GM12878 (cell line): Measurements from ENCODE around the gene GCK.

ENCODE experiments used
- EZH2 ChIP-seq: IDR thresholded peaks from 2 replicates; pipeline ENCODE4 v1.6.1; 2012; ENCODE audit warnings: low read depth, mild to moderate bottlenecking, control low read depth, inconsistent platforms, low read length, borderline replicate concordance; ENCODE audit not compliant: control insufficient read depth
- HDGF ChIP-seq: fragments of 450-650 bp; IDR thresholded peaks from 2 replicates; pipeline ENCODE4 v1.6.1; 2016; ENCODE audit warnings: antibody characterized with exemption
- NR2C2 ChIP-seq: IDR thresholded peaks from 2 replicates; pipeline ENCODE4 v1.6.1; 2011; ENCODE audit warnings: borderline replicate concordance, low read depth; ENCODE audit not compliant: control insufficient read depth, insufficient read length
- POLR2A ChIP-seq: IDR thresholded peaks from 2 replicates; pipeline ENCODE4 v1.6.1; 2011; ENCODE audit warnings: low read depth, mild to moderate bottlenecking, low read length
- RAD21 ChIP-seq: IDR thresholded peaks from 2 replicates; pipeline ENCODE4 v1.6.1; 2011; ENCODE audit warnings: mild to moderate bottlenecking, low read depth, low read length, moderate library complexity; ENCODE audit not compliant: insufficient read depth
- RFX5 ChIP-seq: IDR thresholded peaks from 2 replicates; pipeline ENCODE4 v1.6.1; 2011; ENCODE audit warnings: low read depth, low read length, improper control_type of control experiment
- SIN3A ChIP-seq: IDR thresholded peaks from 2 replicates; pipeline ENCODE4 v1.6.1; 2012; ENCODE audit warnings: low read depth, low read length, improper control_type of control experiment
- SREBF2 ChIP-seq: IDR thresholded peaks from 2 replicates; pipeline ENCODE4 v1.6.1; 2012; ENCODE audit warnings: mild to moderate bottlenecking, low read length
- TF ChIP-seq, protein P1 (sequence below), 3 experiments: IDR thresholded peaks in 2 of 3; conservative IDR thresholded peaks in 1 of 3; 2 replicates each; pipeline ENCODE4 v1.5.1; 2011; ENCODE audit warnings: low read depth in 3 of 3, low read length in 3 of 3, mild to moderate bottlenecking in 3 of 3, control low read depth in 2 of 3, moderate library complexity in 2 of 3, inconsistent platforms in 1 of 3, mixed read lengths in 1 of 3; ENCODE audit not compliant: control insufficient read depth in 2 of 3, insufficient read depth in 1 of 3; ENCODE audit errors: extremely low read depth in 1 of 3
- TF ChIP-seq, protein P2 (sequence below): IDR thresholded peaks from 2 replicates; pipeline ENCODE4 v1.6.1; 2012; ENCODE audit warnings: low read depth, low read length, improper control_type of control experiment
- TF ChIP-seq, protein P3 (sequence below): IDR thresholded peaks from 2 replicates; pipeline ENCODE4 v1.6.1; 2012; ENCODE audit warnings: mild to moderate bottlenecking, low read depth, low read length

DNA sequence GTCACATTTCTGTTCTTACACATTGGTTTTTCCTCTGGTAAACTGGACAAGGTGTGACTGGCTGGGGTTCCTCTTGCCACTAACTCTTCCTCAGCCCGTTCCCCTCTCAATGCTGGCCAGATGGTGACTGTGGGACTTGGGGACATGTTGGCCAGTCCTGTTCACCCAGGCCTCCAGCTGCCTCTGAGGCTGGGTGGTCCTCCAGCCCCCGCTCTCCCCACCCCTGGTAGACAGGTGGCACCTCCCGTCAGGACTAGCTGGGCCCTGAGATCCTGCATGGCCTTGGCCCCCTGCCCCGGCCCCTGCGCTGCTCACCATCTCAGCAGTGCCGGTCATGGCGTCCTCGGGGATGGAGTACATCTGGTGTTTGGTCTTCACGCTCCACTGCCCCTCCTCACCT, 37.3 kb downstream of the GCK start:
- TF ChIP-seq, protein P1, sequence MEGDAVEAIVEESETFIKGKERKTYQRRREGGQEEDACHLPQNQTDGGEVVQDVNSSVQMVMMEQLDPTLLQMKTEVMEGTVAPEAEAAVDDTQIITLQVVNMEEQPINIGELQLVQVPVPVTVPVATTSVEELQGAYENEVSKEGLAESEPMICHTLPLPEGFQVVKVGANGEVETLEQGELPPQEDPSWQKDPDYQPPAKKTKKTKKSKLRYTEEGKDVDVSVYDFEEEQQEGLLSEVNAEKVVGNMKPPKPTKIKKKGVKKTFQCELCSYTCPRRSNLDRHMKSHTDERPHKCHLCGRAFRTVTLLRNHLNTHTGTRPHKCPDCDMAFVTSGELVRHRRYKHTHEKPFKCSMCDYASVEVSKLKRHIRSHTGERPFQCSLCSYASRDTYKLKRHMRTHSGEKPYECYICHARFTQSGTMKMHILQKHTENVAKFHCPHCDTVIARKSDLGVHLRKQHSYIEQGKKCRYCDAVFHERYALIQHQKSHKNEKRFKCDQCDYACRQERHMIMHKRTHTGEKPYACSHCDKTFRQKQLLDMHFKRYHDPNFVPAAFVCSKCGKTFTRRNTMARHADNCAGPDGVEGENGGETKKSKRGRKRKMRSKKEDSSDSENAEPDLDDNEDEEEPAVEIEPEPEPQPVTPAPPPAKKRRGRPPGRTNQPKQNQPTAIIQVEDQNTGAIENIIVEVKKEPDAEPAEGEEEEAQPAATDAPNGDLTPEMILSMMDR (IDR thresholded peaks at IDR 0.05 in 2 of 3, conservative IDR thresholded peaks at IDR 0.05 in 1 of 3; ENCODE audit: control insufficient read depth in 2 of 3, extremely low read depth in 1 of 3, insufficient read depth in 1 of 3, low read depth in 3 of 3, low read length in 3 of 3), result no peak
- no peak for TF ChIP-seq RFX5
- no peak for TF ChIP-seq EZH2
- TF ChIP-seq, protein P2, sequence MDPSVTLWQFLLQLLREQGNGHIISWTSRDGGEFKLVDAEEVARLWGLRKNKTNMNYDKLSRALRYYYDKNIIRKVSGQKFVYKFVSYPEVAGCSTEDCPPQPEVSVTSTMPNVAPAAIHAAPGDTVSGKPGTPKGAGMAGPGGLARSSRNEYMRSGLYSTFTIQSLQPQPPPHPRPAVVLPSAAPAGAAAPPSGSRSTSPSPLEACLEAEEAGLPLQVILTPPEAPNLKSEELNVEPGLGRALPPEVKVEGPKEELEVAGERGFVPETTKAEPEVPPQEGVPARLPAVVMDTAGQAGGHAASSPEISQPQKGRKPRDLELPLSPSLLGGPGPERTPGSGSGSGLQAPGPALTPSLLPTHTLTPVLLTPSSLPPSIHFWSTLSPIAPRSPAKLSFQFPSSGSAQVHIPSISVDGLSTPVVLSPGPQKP, result no peak
- TF ChIP-seq NR2C2, result no peak
- no peak for TF ChIP-seq SIN3A
- TF ChIP-seq, protein P3, sequence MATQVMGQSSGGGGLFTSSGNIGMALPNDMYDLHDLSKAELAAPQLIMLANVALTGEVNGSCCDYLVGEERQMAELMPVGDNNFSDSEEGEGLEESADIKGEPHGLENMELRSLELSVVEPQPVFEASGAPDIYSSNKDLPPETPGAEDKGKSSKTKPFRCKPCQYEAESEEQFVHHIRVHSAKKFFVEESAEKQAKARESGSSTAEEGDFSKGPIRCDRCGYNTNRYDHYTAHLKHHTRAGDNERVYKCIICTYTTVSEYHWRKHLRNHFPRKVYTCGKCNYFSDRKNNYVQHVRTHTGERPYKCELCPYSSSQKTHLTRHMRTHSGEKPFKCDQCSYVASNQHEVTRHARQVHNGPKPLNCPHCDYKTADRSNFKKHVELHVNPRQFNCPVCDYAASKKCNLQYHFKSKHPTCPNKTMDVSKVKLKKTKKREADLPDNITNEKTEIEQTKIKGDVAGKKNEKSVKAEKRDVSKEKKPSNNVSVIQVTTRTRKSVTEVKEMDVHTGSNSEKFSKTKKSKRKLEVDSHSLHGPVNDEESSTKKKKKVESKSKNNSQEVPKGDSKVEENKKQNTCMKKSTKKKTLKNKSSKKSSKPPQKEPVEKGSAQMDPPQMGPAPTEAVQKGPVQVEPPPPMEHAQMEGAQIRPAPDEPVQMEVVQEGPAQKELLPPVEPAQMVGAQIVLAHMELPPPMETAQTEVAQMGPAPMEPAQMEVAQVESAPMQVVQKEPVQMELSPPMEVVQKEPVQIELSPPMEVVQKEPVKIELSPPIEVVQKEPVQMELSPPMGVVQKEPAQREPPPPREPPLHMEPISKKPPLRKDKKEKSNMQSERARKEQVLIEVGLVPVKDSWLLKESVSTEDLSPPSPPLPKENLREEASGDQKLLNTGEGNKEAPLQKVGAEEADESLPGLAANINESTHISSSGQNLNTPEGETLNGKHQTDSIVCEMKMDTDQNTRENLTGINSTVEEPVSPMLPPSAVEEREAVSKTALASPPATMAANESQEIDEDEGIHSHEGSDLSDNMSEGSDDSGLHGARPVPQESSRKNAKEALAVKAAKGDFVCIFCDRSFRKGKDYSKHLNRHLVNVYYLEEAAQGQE, result no peak
- TF ChIP-seq POLR2A, result no peak
- no peak for TF ChIP-seq SREBF2
- no peak for TF ChIP-seq HDGF
- no peak for TF ChIP-seq RAD21
